HG03097 (cell line): Measurements from ENCODE around the gene RPAIN.

Source experiments
- ATAC-seq: cut with Tn5 transposase; IDR thresholded peaks from one replicate; pipeline ENCODE4 v1.9.1; 2021; ENCODE audit not compliant: unreplicated experiment, low FRiP score

RPAIN gene

DNA sequence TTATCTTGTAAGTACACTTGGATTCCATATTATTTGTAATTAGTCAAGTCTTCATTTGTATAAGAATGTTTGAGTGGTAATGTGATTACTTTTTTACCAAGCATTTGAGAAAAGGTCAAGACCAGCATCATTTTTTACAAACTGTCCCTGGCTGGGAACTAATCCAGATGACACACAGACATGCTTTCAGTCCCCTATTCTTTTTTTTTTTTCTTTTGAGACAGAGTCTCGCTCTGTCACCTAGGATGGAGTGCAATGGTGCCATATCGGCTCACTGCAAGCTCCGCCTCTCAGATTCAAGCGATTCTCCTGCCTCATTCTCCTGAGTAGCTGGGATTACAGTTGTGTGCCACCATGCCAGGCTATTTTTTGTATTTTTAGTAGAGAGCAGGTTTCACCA lies 61.5 kb downstream of the RPAIN start:
- no peak for ATAC-seq
